ENCODE data around the gene MTFMT.

Gene MTFMT

GRCh38 chr15:65069779-65070546, 40.5 kb upstream of the MTFMT start:
- Histone ChIP-seq H3K9me3 (ENCODE audit: control insufficient read depth, insufficient read depth, low read depth, low read length) (peaks cover 5% of the 10 kb centered on the region; the same call in 1 of the 2 replicates), H3K36me3 (ENCODE audit: control insufficient read depth, insufficient read depth, low read length) (no peaks in the 10 kb centered on the region), H3K4me1 (ENCODE audit: control insufficient read depth, insufficient read depth, low read length) (peaks cover 40% of the 10 kb centered on the region), H3K4me3 (ENCODE audit: low read depth, low read length) (no peak overlapping the region), H3K9ac (ENCODE audit: low read length) (no peak overlapping the region), H3K27me3 (ENCODE audit: control insufficient read depth, insufficient read depth, low read length) (no peaks in the 10 kb centered on the region; the same call in 1 of the 2 replicates), H3K27ac (ENCODE audit: low read depth, low read length) (no peak overlapping the region)

GRCh38 chr15:65069179-65069578, 39.7 kb upstream of the MTFMT start:
- no peak overlapping the region for H3K9ac ChIP-seq (ENCODE audit: low read length)
- no peaks in the 10 kb centered on the region; the same call in 1 of the 2 replicates for H3K36me3 ChIP-seq (ENCODE audit: control insufficient read depth, insufficient read depth, low read length)
- no peaks in the 10 kb centered on the region; the same call in 1 of the 2 replicates for H3K27me3 ChIP-seq (ENCODE audit: control insufficient read depth, insufficient read depth, low read length)
- H3K4me3 ChIP-seq (ENCODE audit: low read depth, low read length): no peak overlapping the region
- peaks cover 40% of the 10 kb centered on the region for H3K4me1 ChIP-seq (ENCODE audit: control insufficient read depth, insufficient read depth, low read length)
- H3K9me3 ChIP-seq (ENCODE audit: control insufficient read depth, insufficient read depth, low read depth, low read length): peaks cover 5% of the 10 kb centered on the region; the same call in 1 of the 2 replicates
- no peak overlapping the region for H3K27ac ChIP-seq (ENCODE audit: low read depth, low read length)

- Histone ChIP-seq H3K4me3 (ENCODE audit: low read depth, low read length) (peak overlapping the region; percentile 65), H3K36me3 (ENCODE audit: control insufficient read depth, insufficient read depth, low read length) (no peaks in the 10 kb centered on the region; the same call in 1 of the 2 replicates), H3K9ac (ENCODE audit: low read length) (peak overlapping the region; percentile 89), H3K4me1 (ENCODE audit: control insufficient read depth, insufficient read depth, low read length) (peaks cover 40% of the 10 kb centered on the region), H3K27me3 (ENCODE audit: control insufficient read depth, insufficient read depth, low read length) (no peaks in the 10 kb centered on the region; the same call in 1 of the 2 replicates), H3K27ac (ENCODE audit: low read depth, low read length) (no peak overlapping the region), H3K9me3 (ENCODE audit: control insufficient read depth, insufficient read depth, low read depth, low read length) (peaks cover 3% of the 10 kb centered on the region; the same call in 1 of the 2 replicates)
Observed at GRCh38 chr15:65068403-65068788, 39.0 kb upstream of the MTFMT start.

GRCh38 chr15:65067645-65068402, 38.4 kb upstream of the MTFMT start, which contains the start of gene RASL12:
Gene RASL12, minus strand, starts transcription at chr15:65067991. Its CDS starts 156 bp downstream, at chr15:65067835.
- peak within 1 kb of the TSS; percentile 65 for H3K4me3 ChIP-seq (ENCODE audit: low read depth, low read length)
- peak within 1 kb of the TSS; percentile 11; the same call in 1 of the 2 replicates for H3K27ac ChIP-seq (ENCODE audit: low read depth, low read length)
- peak within 1 kb of the TSS; percentile 89 for H3K9ac ChIP-seq (ENCODE audit: low read length)
- peaks cover 40% of the 10 kb centered on the region for H3K4me1 ChIP-seq (ENCODE audit: control insufficient read depth, insufficient read depth, low read length)
- H3K36me3 ChIP-seq (ENCODE audit: control insufficient read depth, insufficient read depth, low read length): no peaks in the 10 kb centered on the region; the same call in 1 of the 2 replicates
- H3K27me3 ChIP-seq (ENCODE audit: control insufficient read depth, insufficient read depth, low read length): no peaks in the 10 kb centered on the region; the same call in 1 of the 2 replicates
- no peaks in the 10 kb centered on the region for H3K9me3 ChIP-seq (ENCODE audit: control insufficient read depth, insufficient read depth, low read depth, low read length)

GRCh38 chr15:65067317-65067644, 37.8 kb upstream of the MTFMT start:
- Histone ChIP-seq H3K9ac (ENCODE audit: low read length) (peak overlapping the region; percentile 89), H3K4me3 (ENCODE audit: low read depth, low read length) (peak overlapping the region; percentile 65), H3K27me3 (ENCODE audit: control insufficient read depth, insufficient read depth, low read length) (no peaks in the 10 kb centered on the region; the same call in 1 of the 2 replicates), H3K4me1 (ENCODE audit: control insufficient read depth, insufficient read depth, low read length) (peaks cover 38% of the 10 kb centered on the region), H3K9me3 (ENCODE audit: control insufficient read depth, insufficient read depth, low read depth, low read length) (no peaks in the 10 kb centered on the region), H3K36me3 (ENCODE audit: control insufficient read depth, insufficient read depth, low read length) (no peaks in the 10 kb centered on the region; the same call in 1 of the 2 replicates), H3K27ac (ENCODE audit: low read depth, low read length) (no peak overlapping the region; the same call in 1 of the 2 replicates)

- Histone ChIP-seq H3K9ac (ENCODE audit: low read length) (peak overlapping the region; percentile 89), H3K27ac (ENCODE audit: low read depth, low read length) (peak overlapping the region; percentile 8; the same call in 1 of the 2 replicates), H3K4me3 (ENCODE audit: low read depth, low read length) (peak overlapping the region; percentile 65), H3K4me1 (ENCODE audit: control insufficient read depth, insufficient read depth, low read length) (peaks cover 33% of the 10 kb centered on the region), H3K27me3 (ENCODE audit: control insufficient read depth, insufficient read depth, low read length) (no peaks in the 10 kb centered on the region; the same call in 1 of the 2 replicates), H3K36me3 (ENCODE audit: control insufficient read depth, insufficient read depth, low read length) (no peaks in the 10 kb centered on the region; the same call in 1 of the 2 replicates), H3K9me3 (ENCODE audit: control insufficient read depth, insufficient read depth, low read depth, low read length) (no peaks in the 10 kb centered on the region)
Observed at GRCh38 chr15:65066635-65067316, 37.3 kb upstream of the MTFMT start.

GRCh38 chr15:65066001-65066634, 36.7 kb upstream of the MTFMT start:
- H3K4me1 ChIP-seq (ENCODE audit: control insufficient read depth, insufficient read depth, low read length): peaks cover 27% of the 10 kb centered on the region
- H3K36me3 ChIP-seq (ENCODE audit: control insufficient read depth, insufficient read depth, low read length): no peaks in the 10 kb centered on the region; the same call in 1 of the 2 replicates
- no peak overlapping the region for H3K9ac ChIP-seq (ENCODE audit: low read length)
- H3K27me3 ChIP-seq (ENCODE audit: control insufficient read depth, insufficient read depth, low read length): no peaks in the 10 kb centered on the region; the same call in 1 of the 2 replicates
- peak overlapping the region; percentile 65 for H3K4me3 ChIP-seq (ENCODE audit: low read depth, low read length)
- peak overlapping the region; percentile 8; the same call in 1 of the 2 replicates for H3K27ac ChIP-seq (ENCODE audit: low read depth, low read length)
- no peaks in the 10 kb centered on the region for H3K9me3 ChIP-seq (ENCODE audit: control insufficient read depth, insufficient read depth, low read depth, low read length)

GRCh38 chr15:65062726-65063125, 33.3 kb upstream of the MTFMT start:
- Histone ChIP-seq H3K9me3 (ENCODE audit: control insufficient read depth, insufficient read depth, low read depth, low read length) (no peaks in the 10 kb centered on the region), H3K9ac (ENCODE audit: low read length) (no peak overlapping the region), H3K27ac (ENCODE audit: low read depth, low read length) (no peak overlapping the region), H3K36me3 (ENCODE audit: control insufficient read depth, insufficient read depth, low read length) (peaks cover 16% of the 10 kb centered on the region), H3K27me3 (ENCODE audit: control insufficient read depth, insufficient read depth, low read length) (no peaks in the 10 kb centered on the region; the same call in 1 of the 2 replicates), H3K4me1 (ENCODE audit: control insufficient read depth, insufficient read depth, low read length) (peaks cover 16% of the 10 kb centered on the region), H3K4me3 (ENCODE audit: low read depth, low read length) (no peak overlapping the region)

GRCh38 chr15:65062061-65062460, 32.6 kb upstream of the MTFMT start:
- peaks cover 23% of the 10 kb centered on the region for H3K36me3 ChIP-seq (ENCODE audit: control insufficient read depth, insufficient read depth, low read length)

More at GRCh38 chr15:65062061-65062460, 32.6 kb upstream of the MTFMT start:
- no peak overlapping the region for H3K9ac ChIP-seq (ENCODE audit: low read length)
- H3K4me1 ChIP-seq (ENCODE audit: control insufficient read depth, insufficient read depth, low read length): peaks cover 13% of the 10 kb centered on the region
- H3K27ac ChIP-seq (ENCODE audit: low read depth, low read length): no peak overlapping the region
- H3K27me3 ChIP-seq (ENCODE audit: control insufficient read depth, insufficient read depth, low read length): no peaks in the 10 kb centered on the region
- H3K4me3 ChIP-seq (ENCODE audit: low read depth, low read length): no peak overlapping the region
- H3K9me3 ChIP-seq (ENCODE audit: control insufficient read depth, insufficient read depth, low read depth, low read length): no peaks in the 10 kb centered on the region
